Measurements from ENCODE around the gene PRPF40B.

DNA sequence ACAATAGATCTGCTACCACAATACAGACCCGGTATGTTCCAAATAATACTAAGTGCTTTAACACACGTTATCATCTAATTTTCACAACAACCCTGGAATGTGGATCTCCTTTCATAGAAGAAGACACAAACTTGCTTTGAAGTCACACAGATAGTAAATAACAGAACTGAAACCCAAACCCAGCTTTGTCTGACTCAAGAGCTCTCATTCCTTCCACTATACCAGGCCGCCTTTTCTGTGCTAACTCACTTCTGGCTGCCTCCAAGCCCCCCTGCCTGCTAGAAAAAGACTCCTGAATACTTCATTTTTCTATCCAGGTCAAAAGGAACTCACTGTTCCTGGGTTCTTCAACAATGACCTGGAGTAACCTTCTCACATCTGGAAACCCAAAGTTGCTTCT is 37.8 kb downstream of the PRPF40B start:
- TF ChIP-seq, protein P1, sequence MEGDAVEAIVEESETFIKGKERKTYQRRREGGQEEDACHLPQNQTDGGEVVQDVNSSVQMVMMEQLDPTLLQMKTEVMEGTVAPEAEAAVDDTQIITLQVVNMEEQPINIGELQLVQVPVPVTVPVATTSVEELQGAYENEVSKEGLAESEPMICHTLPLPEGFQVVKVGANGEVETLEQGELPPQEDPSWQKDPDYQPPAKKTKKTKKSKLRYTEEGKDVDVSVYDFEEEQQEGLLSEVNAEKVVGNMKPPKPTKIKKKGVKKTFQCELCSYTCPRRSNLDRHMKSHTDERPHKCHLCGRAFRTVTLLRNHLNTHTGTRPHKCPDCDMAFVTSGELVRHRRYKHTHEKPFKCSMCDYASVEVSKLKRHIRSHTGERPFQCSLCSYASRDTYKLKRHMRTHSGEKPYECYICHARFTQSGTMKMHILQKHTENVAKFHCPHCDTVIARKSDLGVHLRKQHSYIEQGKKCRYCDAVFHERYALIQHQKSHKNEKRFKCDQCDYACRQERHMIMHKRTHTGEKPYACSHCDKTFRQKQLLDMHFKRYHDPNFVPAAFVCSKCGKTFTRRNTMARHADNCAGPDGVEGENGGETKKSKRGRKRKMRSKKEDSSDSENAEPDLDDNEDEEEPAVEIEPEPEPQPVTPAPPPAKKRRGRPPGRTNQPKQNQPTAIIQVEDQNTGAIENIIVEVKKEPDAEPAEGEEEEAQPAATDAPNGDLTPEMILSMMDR (IDR thresholded peaks at IDR 0.05): no peak
- no peak for TF ChIP-seq EZH2 (IDR thresholded peaks at IDR 0.05)

Data from neural progenitor cell (in vitro differentiated cells).